HG03469 (cell line): ENCODE measurements around the gene SUCLG2.

Experiments used
- ATAC-seq: cut with Tn5 transposase; IDR thresholded peaks from one replicate; pipeline ENCODE4 v1.9.1; 2021; ENCODE audit warnings: mild to moderate bottlenecking, moderate library complexity, moderate number of reproducible peaks; ENCODE audit not compliant: unreplicated experiment

SUCLG2 gene

GRCh38 chr3:67402873-67403272 is 251.5 kb downstream of the SUCLG2 start:
- no peak for ATAC-seq

- ATAC-seq: no peak
Measured at GRCh38 chr3:67401921-67402320, 252.5 kb downstream of the SUCLG2 start.

GRCh38 chr3:67400476-67400875 is 253.9 kb downstream of the SUCLG2 start:
- no peak for ATAC-seq

- ATAC-seq: peak; percentile 91
Measured at GRCh38 chr3:67389176-67389575, 265.2 kb downstream of the SUCLG2 start.

- ATAC-seq: no peak
Measured at GRCh38 chr3:67388738-67389137, 265.7 kb downstream of the SUCLG2 start.

GRCh38 chr3:67386451-67386850 is 268.0 kb downstream of the SUCLG2 start:
- ATAC-seq: no peak

- peak; percentile 32 for ATAC-seq
Measured at GRCh38 chr3:67384760-67385397, 269.5 kb downstream of the SUCLG2 start.

GRCh38 chr3:67384016-67384415 is 270.4 kb downstream of the SUCLG2 start:
- no peak for ATAC-seq

GRCh38 chr3:67383379-67383778 is 271.0 kb downstream of the SUCLG2 start:
- ATAC-seq: no peak

- no peak for ATAC-seq
Measured at GRCh38 chr3:67382536-67382935, 271.9 kb downstream of the SUCLG2 start.

GRCh38 chr3:67381667-67382272 is 272.6 kb downstream of the SUCLG2 start:
- no peak for ATAC-seq

GRCh38 chr3:67380118-67380517 is 274.3 kb downstream of the SUCLG2 start:
- no peak for ATAC-seq

GRCh38 chr3:67377299-67377698 is 277.1 kb downstream of the SUCLG2 start:
- ATAC-seq: no peak

- no peak for ATAC-seq
Measured at GRCh38 chr3:67376416-67376815, 278.0 kb downstream of the SUCLG2 start.

GRCh38 chr3:67375976-67376375 is 278.4 kb downstream of the SUCLG2 start:
- no peak for ATAC-seq

- no peak for ATAC-seq
Measured at GRCh38 chr3:67362686-67363085, 291.7 kb downstream of the SUCLG2 start.

GRCh38 chr3:67361770-67362169 is 292.6 kb downstream of the SUCLG2 start:
- ATAC-seq: no peak

GRCh38 chr3:67361323-67361722 is 293.1 kb downstream of the SUCLG2 start:
- no peak for ATAC-seq

- peak; percentile 42 for ATAC-seq
Measured at GRCh38 chr3:67357610-67358458, 296.6 kb downstream of the SUCLG2 start.

GRCh38 chr3:67349551-67350174 is 304.7 kb downstream of the SUCLG2 start:
- ATAC-seq: peak; percentile 97

- no peak for ATAC-seq
Measured at GRCh38 chr3:67346081-67346480, 308.3 kb downstream of the SUCLG2 start.
